ENCODE results near the gene PGP.

- TF ChIP-seq, protein P1, sequence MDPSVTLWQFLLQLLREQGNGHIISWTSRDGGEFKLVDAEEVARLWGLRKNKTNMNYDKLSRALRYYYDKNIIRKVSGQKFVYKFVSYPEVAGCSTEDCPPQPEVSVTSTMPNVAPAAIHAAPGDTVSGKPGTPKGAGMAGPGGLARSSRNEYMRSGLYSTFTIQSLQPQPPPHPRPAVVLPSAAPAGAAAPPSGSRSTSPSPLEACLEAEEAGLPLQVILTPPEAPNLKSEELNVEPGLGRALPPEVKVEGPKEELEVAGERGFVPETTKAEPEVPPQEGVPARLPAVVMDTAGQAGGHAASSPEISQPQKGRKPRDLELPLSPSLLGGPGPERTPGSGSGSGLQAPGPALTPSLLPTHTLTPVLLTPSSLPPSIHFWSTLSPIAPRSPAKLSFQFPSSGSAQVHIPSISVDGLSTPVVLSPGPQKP (IDR thresholded peaks at IDR 0.05; ENCODE audit: borderline replicate concordance, low read depth, low read length): no peak
- no peak for TF ChIP-seq MAFK (IDR thresholded peaks at IDR 0.05; ENCODE audit: low read depth, low read length)
Observed at GRCh38 chr16:2210009-2210332, 4.7 kb downstream of the PGP start.
